Gastrocnemius medialis (tissue), 4 donors: ENCODE results near the gene THRSP.

Experiments used
- CTCF ChIP-seq, 5 experiments: fragments of 450-650 bp in 3 of 5; fragments of 200-600 bp in 2 of 5; sonication (generic) in 2 of 5; IDR thresholded peaks in 4 of 5; conservative IDR thresholded peaks in 1 of 5; 1 replicate in 4 of 5; 2 replicates in 1 of 5; pipeline ENCODE4 v1.5.1; 2016 to 2019; ENCODE audit warnings: antibody characterized with exemption in 5 of 5, mild to moderate bottlenecking in 3 of 5, moderate library complexity in 3 of 5
- POLR2A ChIP-seq, 2 donors: fragments of 450-650 bp; IDR thresholded peaks; one replicate each; pipeline ENCODE4 v1.6.1; 2017; ENCODE audit warnings: antibody characterized with exemption in 2 of 2, mild to moderate bottlenecking in 2 of 2, moderate library complexity in 2 of 2

GRCh38 chr11:78046486-78046854 lies 17.2 kb upstream of the THRSP start:
- no peak for TF ChIP-seq CTCF (IDR thresholded peaks at IDR 0.05 in 4 of 5, conservative IDR thresholded peaks at IDR 0.05 in 1 of 5)
- no peak for TF ChIP-seq POLR2A (IDR thresholded peaks at IDR 0.05)
